Naive B cell (primary cell): ENCODE measurements around the gene REC8. TPM values are rescaled to one million over a fixed set of nuclear protein-coding genes. Genes with fewer than 3 reads are reported as not detected.

Experiments used
- ATAC-seq, 2 donors: fragments of 150-1000 bp; cut with Tn5 transposase; 2 replicates each; pipeline ENCODE4 v1.10.0; 2021; ENCODE audit warnings: low read depth in 2 of 2, mild to moderate bottlenecking in 2 of 2, moderate library complexity in 2 of 2
- DNase-seq: peaks from one replicate; pipeline ENCODE4 v3.0.0; 2022
- H3K27ac Mint-ChIP-seq, 6 donors: one replicate each; pipeline ENCODE4 v1.8.0; 2020 to 2022; ENCODE audit warnings: mild to moderate bottlenecking in 6 of 6, mixed read lengths in 6 of 6, moderate library complexity in 5 of 6, inconsistent platforms in 2 of 6
- H3K27me3 Mint-ChIP-seq, 3 donors: one replicate each; pipeline ENCODE4 v1.8.0; 2021 to 2022; ENCODE audit warnings: mixed read lengths in 3 of 3, mild to moderate bottlenecking in 1 of 3
- H3K36me3 Mint-ChIP-seq, 2 donors: one replicate each; pipeline ENCODE4 v1.8.0; 2020 to 2022; ENCODE audit warnings: mixed read lengths in 2 of 2, inconsistent platforms in 1 of 2, mild to moderate bottlenecking in 1 of 2
- H3K4me1 Mint-ChIP-seq, 3 donors: one replicate each; pipeline ENCODE4 v1.8.0; 2020 to 2022; ENCODE audit warnings: mixed read lengths in 3 of 3, inconsistent platforms in 1 of 3, mild to moderate bottlenecking in 1 of 3, moderate library complexity in 1 of 3
- H3K4me3 Mint-ChIP-seq, 8 donors: one replicate each; pipeline ENCODE4 v1.8.0; 2020 to 2022; ENCODE audit warnings: mild to moderate bottlenecking in 8 of 8, mixed read lengths in 8 of 8, moderate library complexity in 8 of 8, inconsistent platforms in 2 of 8
- H3K9me3 Mint-ChIP-seq, 7 donors: one replicate each; pipeline ENCODE4 v1.8.0; 2020 to 2022; ENCODE audit warnings: mixed read lengths in 7 of 7, mild to moderate bottlenecking in 5 of 7, inconsistent platforms in 2 of 7, moderate library complexity in 1 of 7
- polyA plus RNA-seq, 6 donors: library from polyadenylated mRNA; unstranded; fragments of 300-500 nt; fragmentation: Illumina TruSeq; gene quantifications; one replicate each; pipeline ENCODE4 v1.2.3, GENCODE V29; 2021; ENCODE audit warnings: low read depth in 6 of 6

Gene REC8
- polyA plus RNA-seq, 6 donors from 2014 or later, result 3.6 to 9.6 (median 6.9) TPM

DNA sequence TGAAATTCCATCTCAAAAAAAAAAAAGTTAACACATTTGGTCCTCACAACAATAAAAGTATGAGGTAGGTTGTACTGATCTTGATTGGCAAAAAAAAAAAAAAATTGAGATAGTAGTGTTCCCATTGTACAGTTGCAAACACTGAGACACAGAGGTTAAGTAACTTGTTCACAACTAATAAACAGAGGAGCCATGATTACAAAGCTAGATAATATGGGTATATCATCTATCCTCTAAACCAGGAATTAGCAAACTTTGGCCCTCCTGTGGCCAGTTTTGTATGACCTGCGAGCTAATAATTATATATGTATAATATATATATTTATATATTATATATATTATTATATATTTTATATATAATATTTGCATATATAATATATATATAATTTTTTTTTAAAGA is 38.1 kb upstream of the REC8 start:
- Mint-ChIP-seq H3K9me3 (no peaks in the 10 kb centered on the region), H3K36me3 (peaks cover 0 to 4% of the 10 kb centered on the region in 2 donors), H3K27me3 (no peaks in the 10 kb centered on the region), H3K27ac (no peak overlapping the region), H3K4me1 (peaks cover 30 to 45% (median 34%) of the 10 kb centered on the region in 3 donors), H3K4me3 (no peak overlapping the region)
- DNase-seq (no peak), ATAC-seq (no peak)

DNA sequence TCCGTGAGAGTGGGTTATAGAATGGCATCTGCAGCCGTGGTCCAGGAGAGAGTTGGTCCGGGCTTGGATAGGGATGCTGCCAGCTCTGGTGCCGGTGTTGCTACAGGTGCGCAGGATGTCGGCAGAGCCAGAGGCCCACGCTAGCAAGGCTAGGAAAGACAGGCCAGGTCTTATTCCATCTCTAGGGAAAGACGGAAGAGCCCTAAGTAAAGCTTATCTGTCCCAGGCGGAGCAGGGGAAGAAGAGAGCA is 36.4 kb upstream of the REC8 start:
- peaks cover 0 to 9% of the 10 kb centered on the region in 2 donors for H3K36me3 Mint-ChIP-seq
- no peaks in the 10 kb centered on the region for H3K27me3 Mint-ChIP-seq
- peak overlapping the region; percentile 93 to 98 (median 96) for H3K27ac Mint-ChIP-seq
- H3K9me3 Mint-ChIP-seq, result no peaks in the 10 kb centered on the region
- no peak for DNase-seq
- H3K4me1 Mint-ChIP-seq, result peaks cover 42 to 59% (median 47%) of the 10 kb centered on the region in 3 donors
- no peak for ATAC-seq
- peak overlapping the region; percentile 87 to 99 (median 94) for H3K4me3 Mint-ChIP-seq

- Mint-ChIP-seq H3K4me3 (peak within 1 kb of the TSS; percentile 87 to 99 (median 94)), H3K27ac (peak within 1 kb of the TSS; percentile 96 to 98 (median 98)), H3K9me3 (no peaks in the 10 kb centered on the region), H3K4me1 (peaks cover 47 to 60% (median 52%) of the 10 kb centered on the region in 3 donors), H3K36me3 (peaks cover 0 to 9% of the 10 kb centered on the region in 2 donors), H3K27me3 (no peaks in the 10 kb centered on the region)
- DNase-seq (peak; percentile 92), ATAC-seq (peak; percentile 84 to 89)
Observed at GRCh38 chr14:24135834-24136683, 35.8 kb upstream of the REC8 start, which contains the start of gene PSME1. Gene PSME1, plus strand, starts transcription at chr14:24136194. Its CDS starts 69 bp downstream, at chr14:24136263.

DNA sequence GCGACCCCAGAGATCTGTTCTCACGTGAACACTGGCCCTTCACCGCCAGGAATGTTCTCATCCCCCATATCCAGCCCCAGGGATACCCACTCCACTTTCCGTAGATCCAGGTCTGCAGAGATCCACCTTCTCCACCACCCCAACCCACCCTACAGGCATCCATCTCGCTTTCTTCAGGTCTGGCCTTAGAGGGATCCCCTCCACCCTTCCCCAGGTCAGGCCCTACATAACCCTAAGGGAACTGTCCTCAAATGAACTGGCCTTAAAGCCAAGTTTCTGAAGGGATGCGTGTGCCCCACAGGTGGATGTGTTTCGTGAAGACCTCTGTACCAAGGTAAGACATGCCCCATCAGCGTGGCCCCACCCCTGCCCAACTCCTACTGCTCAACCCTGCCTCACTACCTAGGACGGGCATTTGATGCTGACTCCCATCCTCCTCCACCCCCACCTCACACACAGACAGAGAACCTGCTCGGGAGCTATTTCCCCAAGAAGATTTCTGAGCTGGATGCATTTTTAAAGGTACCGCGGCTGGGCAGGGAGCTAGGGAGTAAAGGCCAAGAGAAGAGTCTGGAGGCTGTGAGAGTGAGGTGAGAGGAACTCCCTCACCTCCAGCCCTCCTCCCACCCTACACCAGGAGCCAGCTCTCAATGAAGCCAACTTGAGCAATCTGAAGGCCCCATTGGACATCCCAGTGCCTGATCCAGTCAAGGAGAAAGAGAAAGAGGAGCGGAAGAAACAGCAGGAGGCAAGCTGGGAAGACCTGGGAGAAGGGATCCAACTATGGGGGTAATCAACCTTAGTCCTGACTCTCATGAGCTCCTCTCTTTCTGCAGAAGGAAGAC is 35.0 kb upstream of the REC8 start:
- DNase-seq (no peak), ATAC-seq (no peak)
- Mint-ChIP-seq H3K36me3 (peaks cover 0 to 9% of the 10 kb centered on the region in 2 donors), H3K27ac (peak overlapping the region; percentile 96 to 98 (median 98)), H3K9me3 (no peaks in the 10 kb centered on the region), H3K4me3 (peak overlapping the region; percentile 87 to 99 (median 92)), H3K4me1 (peaks cover 44 to 63% (median 54%) of the 10 kb centered on the region in 3 donors), H3K27me3 (no peaks in the 10 kb centered on the region)

GRCh38 chr14:24137529-24138395 is 34.1 kb upstream of the REC8 start:
- H3K27me3 Mint-ChIP-seq, result no peaks in the 10 kb centered on the region
- DNase-seq (no peak), ATAC-seq (no peak)
- peaks cover 0 to 9% of the 10 kb centered on the region in 2 donors for H3K36me3 Mint-ChIP-seq
- peak overlapping the region in 4 of 6 donors; percentile 77 to 98 (median 98) for H3K27ac Mint-ChIP-seq
- H3K4me3 Mint-ChIP-seq, result peak overlapping the region; percentile 80 to 99 (median 91)
- H3K4me1 Mint-ChIP-seq, result peaks cover 40 to 64% (median 52%) of the 10 kb centered on the region in 3 donors
- no peaks in the 10 kb centered on the region for H3K9me3 Mint-ChIP-seq

DNA sequence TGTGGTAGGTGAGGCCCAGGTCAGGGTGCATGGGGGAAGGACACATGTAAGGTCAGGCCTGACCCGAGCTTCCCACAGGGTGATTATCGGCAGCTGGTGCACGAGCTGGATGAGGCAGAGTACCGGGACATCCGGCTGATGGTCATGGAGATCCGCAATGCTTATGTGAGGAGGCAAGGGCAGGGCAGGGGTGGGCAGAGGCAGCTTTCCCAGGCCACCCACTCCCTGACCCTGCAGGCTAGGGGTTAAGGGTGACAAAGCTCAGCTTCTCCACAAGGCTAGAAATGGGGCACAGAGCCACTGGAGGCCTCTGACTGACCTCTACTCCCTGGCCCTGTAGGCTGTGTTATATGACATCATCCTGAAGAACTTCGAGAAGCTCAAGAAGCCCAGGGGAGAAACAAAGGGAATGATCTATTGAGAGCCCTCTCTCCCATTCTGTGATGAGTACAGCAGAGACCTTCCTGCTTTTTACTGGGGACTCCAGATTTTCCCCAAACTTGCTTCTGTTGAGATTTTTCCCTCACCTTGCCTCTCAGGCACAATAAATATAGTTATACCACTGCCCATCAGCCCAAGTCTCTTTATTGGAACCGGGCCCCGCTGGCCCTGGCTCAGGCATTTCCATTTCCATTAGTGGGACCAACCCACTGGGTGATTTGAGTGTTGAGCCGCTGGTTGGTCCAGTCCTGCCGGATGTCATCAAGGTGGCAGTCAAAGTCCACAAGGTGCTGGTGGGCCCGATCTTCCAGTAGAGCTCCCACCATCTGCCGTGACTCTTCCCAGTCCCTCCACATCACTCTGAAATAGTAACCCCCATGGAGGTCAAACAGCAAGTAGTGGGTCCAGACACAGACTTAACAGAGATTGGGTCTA is 33.2 kb upstream of the REC8 start:
- peak overlapping the region in 7 of 8 donors; percentile 29 to 99 (median 71) for H3K4me3 Mint-ChIP-seq
- ATAC-seq (no peak), DNase-seq (no peak)
- peak overlapping the region in 4 of 6 donors; percentile 67 to 88 (median 85) for H3K27ac Mint-ChIP-seq
- no peaks in the 10 kb centered on the region for H3K27me3 Mint-ChIP-seq
- peaks cover 41 to 69% (median 50%) of the 10 kb centered on the region in 3 donors for H3K4me1 Mint-ChIP-seq
- peaks cover 0 to 9% of the 10 kb centered on the region in 2 donors for H3K36me3 Mint-ChIP-seq
- no peaks in the 10 kb centered on the region for H3K9me3 Mint-ChIP-seq

DNA sequence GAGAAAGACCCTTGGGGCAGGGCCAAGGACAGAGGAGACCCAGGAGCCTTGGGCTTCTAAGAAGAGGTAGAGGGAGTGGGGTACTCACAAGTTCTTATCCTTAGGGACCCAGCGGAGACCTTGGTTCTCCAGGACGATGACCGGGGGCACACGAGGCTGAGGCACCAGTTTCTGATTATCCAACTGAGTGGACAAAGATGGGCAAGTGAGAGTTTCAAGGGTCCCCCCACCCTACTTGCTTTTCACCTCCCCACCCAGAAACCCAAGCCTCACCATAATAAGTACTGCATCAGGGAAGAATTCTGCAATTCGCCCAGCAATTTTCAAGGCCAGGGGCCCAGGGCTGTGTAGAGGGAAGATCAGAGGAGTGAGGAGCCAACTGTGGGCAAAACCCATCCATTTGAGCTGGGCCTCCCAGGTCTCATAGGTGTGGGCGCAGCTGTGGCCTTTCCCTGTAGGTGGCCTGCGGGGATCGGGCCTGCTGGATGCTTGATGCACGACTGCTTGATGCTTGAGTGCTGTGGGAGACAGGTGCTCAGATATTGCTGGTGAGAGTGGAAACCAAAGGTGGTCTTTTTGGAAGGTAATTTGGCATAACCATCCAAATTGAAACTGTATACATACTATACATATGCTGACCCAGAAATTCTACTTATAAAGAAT is 32.5 kb upstream of the REC8 start:
- peaks cover 46 to 73% (median 54%) of the 10 kb centered on the region in 3 donors for H3K4me1 Mint-ChIP-seq
- H3K9me3 Mint-ChIP-seq, result no peaks in the 10 kb centered on the region
- peak overlapping the region in 7 of 8 donors; percentile 4 to 99 (median 61) for H3K4me3 Mint-ChIP-seq
- DNase-seq (no peak), ATAC-seq (no peak)
- H3K27ac Mint-ChIP-seq, result peak overlapping the region in 3 of 6 donors; percentile 20 to 85 (median 67)
- peaks cover 6 to 13% of the 10 kb centered on the region in 2 donors for H3K36me3 Mint-ChIP-seq
- H3K27me3 Mint-ChIP-seq, result no peaks in the 10 kb centered on the region

DNA sequence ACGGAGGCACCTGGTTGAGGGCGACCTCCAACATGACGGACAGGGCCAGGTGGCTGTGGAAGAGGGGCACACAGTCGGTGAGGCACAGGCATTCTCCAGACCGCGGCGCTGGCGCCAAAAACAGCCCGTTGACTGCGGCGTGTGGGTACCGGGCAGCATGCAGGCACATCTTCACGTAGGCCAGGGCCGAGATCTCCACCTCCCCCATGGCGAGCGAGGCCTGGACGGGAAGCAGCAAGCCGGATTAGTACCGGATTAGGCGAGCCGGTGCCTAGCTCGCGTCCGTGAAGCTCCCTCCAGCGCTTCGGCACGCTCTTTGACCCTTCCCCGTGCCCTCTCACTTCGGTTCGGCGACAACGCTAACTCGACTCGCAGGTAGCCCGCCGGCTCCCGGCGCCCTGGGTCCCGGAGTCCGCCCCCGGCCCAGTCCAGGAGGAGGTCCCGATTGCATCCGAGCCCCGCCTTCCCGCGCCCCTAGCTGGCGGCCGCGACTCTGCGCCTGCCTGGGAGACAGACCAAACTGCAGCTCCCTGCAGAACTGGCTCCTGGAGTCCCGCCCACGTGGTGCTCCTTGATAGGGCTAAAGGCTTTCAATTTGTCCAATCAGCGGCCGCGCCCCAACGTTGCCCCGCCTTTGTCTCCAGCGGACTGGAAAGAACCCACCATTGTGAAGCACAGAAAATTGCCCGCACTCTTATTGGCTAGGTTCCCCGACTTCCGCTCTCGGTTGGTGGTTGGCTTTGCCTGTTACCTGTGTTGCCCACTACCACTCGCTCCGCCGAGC is 30.6 kb upstream of the REC8 start, which contains the start of gene EMC9:
Gene EMC9 (minus strand): TSS at position 495 of the 784 bp plus-strand sequence. CDS start 287 bp downstream, at position 208.
- Mint-ChIP-seq H3K9me3 (no peaks in the 10 kb centered on the region), H3K4me1 (peaks cover 51 to 80% (median 60%) of the 10 kb centered on the region in 3 donors), H3K27ac (peak within 1 kb of the TSS; percentile 57 to 96 (median 87)), H3K36me3 (peaks cover 8 to 16% of the 10 kb centered on the region in 2 donors), H3K27me3 (no peaks in the 10 kb centered on the region), H3K4me3 (peak within 1 kb of the TSS; percentile 80 to 99 (median 93))
- ATAC-seq (peak; percentile 86 to 89), DNase-seq (peak; percentile 99)

DNA sequence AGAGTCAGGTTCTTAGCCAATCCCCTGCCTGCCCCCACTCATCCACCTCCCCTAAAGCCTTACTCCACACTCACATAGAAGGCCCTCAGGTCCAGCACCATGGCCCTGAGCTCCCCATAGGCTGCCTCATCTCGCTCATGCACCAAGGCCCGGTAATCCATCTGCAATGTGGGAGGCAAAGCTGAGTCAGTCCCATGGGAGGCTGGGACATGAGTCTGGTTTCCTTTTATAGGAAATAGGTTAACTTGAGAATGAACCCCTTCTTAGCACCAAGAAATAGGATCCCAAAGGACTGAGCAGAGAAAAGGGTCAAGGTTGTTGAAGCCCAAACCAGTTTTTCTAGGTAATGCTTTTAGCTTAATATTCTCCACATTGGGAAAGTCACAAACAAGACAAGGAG is 28.4 kb upstream of the REC8 start:
- ATAC-seq (no peak), DNase-seq (no peak)
- Mint-ChIP-seq H3K4me1 (peaks cover 52 to 69% (median 52%) of the 10 kb centered on the region in 3 donors), H3K4me3 (peak overlapping the region in 4 of 8 donors; percentile 12 to 99 (median 62)), H3K36me3 (peaks cover 8 to 12% of the 10 kb centered on the region in 2 donors), H3K9me3 (no peaks in the 10 kb centered on the region), H3K27ac (peak overlapping the region in 1 of 6 donors; percentile 49), H3K27me3 (no peaks in the 10 kb centered on the region)

DNA sequence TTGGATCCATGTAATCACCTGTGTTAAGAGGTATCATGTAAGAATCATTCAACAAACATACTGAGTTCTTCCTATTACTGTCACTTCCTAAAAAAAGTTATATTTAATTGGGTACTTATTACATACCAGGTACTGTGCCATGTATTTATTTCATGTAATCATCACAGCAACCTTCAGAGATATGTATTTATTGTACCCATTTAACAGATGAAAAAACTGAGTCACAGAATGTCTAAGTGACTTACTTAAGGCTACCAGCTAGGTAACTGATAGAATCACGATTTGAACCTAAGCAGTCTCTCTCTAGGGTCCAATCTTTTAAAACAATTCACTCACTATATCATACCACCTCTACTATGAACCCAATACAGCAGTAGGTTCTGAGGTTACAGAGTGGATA is 27.4 kb upstream of the REC8 start:
- Mint-ChIP-seq H3K4me1 (peaks cover 50 to 69% (median 53%) of the 10 kb centered on the region in 3 donors), H3K36me3 (peaks cover 7 to 8% of the 10 kb centered on the region in 2 donors), H3K9me3 (no peaks in the 10 kb centered on the region), H3K27ac (peak overlapping the region in 3 of 6 donors; percentile 2 to 86 (median 73)), H3K4me3 (peak overlapping the region in 7 of 8 donors; percentile 12 to 99 (median 43)), H3K27me3 (no peaks in the 10 kb centered on the region)
- ATAC-seq, result no peak
- no peak for DNase-seq

GRCh38 chr14:24145219-24145618 is 26.7 kb upstream of the REC8 start:
- Mint-ChIP-seq H3K4me3 (peak overlapping the region in 6 of 8 donors; percentile 89 to 100 (median 99)), H3K36me3 (peaks cover 7 to 8% of the 10 kb centered on the region in 2 donors), H3K4me1 (peaks cover 48 to 66% (median 55%) of the 10 kb centered on the region in 3 donors), H3K27ac (peak overlapping the region in 2 of 6 donors; percentile 55 to 86), H3K27me3 (no peaks in the 10 kb centered on the region), H3K9me3 (no peaks in the 10 kb centered on the region)
- ATAC-seq (no peak), DNase-seq (no peak)
